HEK293 (cell line): ENCODE measurements around the gene PRKD1.
A peak's percentile ranks its signal among the peaks of the same experiment; 100 is the strongest.

Experiments
- CTCF ChIA-PET: fragments of 350-600 bp; formaldehyde crosslinking; extraction: SDS; loops from one replicate; lab custom pipeline; 2021; ENCODE audit warnings: antibody characterized with exemption; lab: Yijun Ruan, JAX
- POLR2A ChIA-PET: fragments of 300-600 bp; formaldehyde crosslinking; extraction: SDS; loops from one replicate; lab custom pipeline; 2020; ENCODE audit warnings: antibody characterized with exemption, inconsistent platforms; lab: Yijun Ruan, JAX
- H3K27ac ChIP-seq: fragments of 200-500 bp; sonication (Bioruptor generic); 2 replicates; pipeline ENCODE4 v1.5.1; 2014; ENCODE audit warnings: low read depth, low read length, control low read depth, inconsistent platforms; ENCODE audit errors: extremely low read depth
- H3K36me3 ChIP-seq, 2 experiments: fragments of 200-500 bp in 1 of 2; sonication (Bioruptor generic) in 1 of 2; 1 replicate in 1 of 2; 2 replicates in 1 of 2; pipeline ENCODE4 v1.5.1; 2014 to 2017; ENCODE audit warnings: inconsistent platforms in 2 of 2, low read length in 2 of 2; ENCODE audit not compliant: control insufficient read depth in 2 of 2, insufficient read depth in 1 of 2
- H3K4me1 ChIP-seq: fragments of 200-500 bp; sonication (Bioruptor generic); 2 replicates; pipeline ENCODE4 v1.5.1; 2014; ENCODE audit warnings: mild to moderate bottlenecking, low read length, inconsistent platforms; ENCODE audit not compliant: control insufficient read depth, insufficient read depth
- H3K4me3 ChIP-seq: 2 replicates; pipeline ENCODE4 v1.5.1; 2011; ENCODE audit warnings: low read depth, mild to moderate bottlenecking, control low read depth, low read length, moderate library complexity
- H3K9me3 ChIP-seq: fragments of 200-500 bp; sonication (Bioruptor generic); 2 replicates; pipeline ENCODE4 v1.5.1; 2014; ENCODE audit warnings: low read depth, low read length, inconsistent platforms; ENCODE audit not compliant: control insufficient read depth, insufficient read depth
- BCL11B ChIP-seq: fragments of 450-650 bp; formaldehyde crosslinking; IDR thresholded peaks from 2 replicates; pipeline ENCODE4 v1.5.1; 2016; ENCODE audit warnings: low read depth, missing biosample characterization, missing genetic modification characterization
- GLIS1 ChIP-seq: fragments of 450-650 bp; formaldehyde crosslinking; IDR thresholded peaks from 2 replicates; pipeline ENCODE4 v1.5.1; 2016; ENCODE audit warnings: missing biosample characterization, missing genetic modification characterization
- IKZF3 ChIP-seq: fragments of 450-650 bp; IDR thresholded peaks from 2 replicates; pipeline ENCODE4 v1.5.0; 2018; ENCODE audit warnings: missing biosample characterization, mild to moderate bottlenecking, missing genetic modification characterization, moderate library complexity
- ZEB2 ChIP-seq: fragments of 450-650 bp; formaldehyde crosslinking; IDR thresholded peaks from 2 replicates; pipeline ENCODE4 v1.5.1; 2016; ENCODE audit warnings: missing biosample characterization, missing genetic modification characterization
- ZFP37 ChIP-seq: fragments of 450-650 bp; formaldehyde crosslinking; IDR thresholded peaks from 2 replicates; pipeline ENCODE4 v1.5.1; 2016; ENCODE audit warnings: missing biosample characterization, missing genetic modification characterization
- ZNF239 ChIP-seq: fragments of 450-650 bp; formaldehyde crosslinking; IDR thresholded peaks from 2 replicates; pipeline ENCODE4 v1.5.1; 2016; ENCODE audit warnings: missing biosample characterization, missing genetic modification characterization
- ZNF341 ChIP-seq: fragments of 450-650 bp; formaldehyde crosslinking; IDR thresholded peaks from 2 replicates; pipeline ENCODE4; 2016; ENCODE audit warnings: low read depth, missing biosample characterization, missing genetic modification characterization
- ZNF391 ChIP-seq: fragments of 450-650 bp; formaldehyde crosslinking; IDR thresholded peaks from 2 replicates; pipeline ENCODE4 v1.5.1; 2016; ENCODE audit warnings: low read depth, missing biosample characterization, missing genetic modification characterization, borderline replicate concordance
- ZNF600 ChIP-seq: fragments of 450-650 bp; formaldehyde crosslinking; IDR thresholded peaks from 2 replicates; pipeline ENCODE4 v1.5.1; 2016; ENCODE audit warnings: missing biosample characterization, missing genetic modification characterization
- TF ChIP-seq, protein P1 (sequence below): fragments of 450-650 bp; formaldehyde crosslinking; IDR thresholded peaks from 2 replicates; pipeline ENCODE4 v1.5.1; 2016; ENCODE audit warnings: missing biosample characterization, missing genetic modification characterization, borderline replicate concordance
- TF ChIP-seq, protein P2 (sequence below): fragments of 450-650 bp; formaldehyde crosslinking; IDR thresholded peaks from 2 replicates; pipeline ENCODE4 v1.5.1; 2016; ENCODE audit warnings: missing biosample characterization, missing genetic modification characterization

PRKD1 gene

GRCh38 chr14:29926701-29927375, 809 bp downstream of the PRKD1 start (continued):
- TF ChIP-seq ZNF600 (tag by site-specific recombination), result 0 out of 2 replicates have a peak, but pooled peaks have one; percentile 47
- peak; percentile 56; the same call in 1 of the 2 replicates for TF ChIP-seq ZEB2 (tag by site-specific recombination)
- TF ChIP-seq GLIS1 (tag by site-specific recombination), result peak; percentile 18; the same call in 1 of the 2 replicates
- TF ChIP-seq, all 188 proteins: peak for 13

DNA sequence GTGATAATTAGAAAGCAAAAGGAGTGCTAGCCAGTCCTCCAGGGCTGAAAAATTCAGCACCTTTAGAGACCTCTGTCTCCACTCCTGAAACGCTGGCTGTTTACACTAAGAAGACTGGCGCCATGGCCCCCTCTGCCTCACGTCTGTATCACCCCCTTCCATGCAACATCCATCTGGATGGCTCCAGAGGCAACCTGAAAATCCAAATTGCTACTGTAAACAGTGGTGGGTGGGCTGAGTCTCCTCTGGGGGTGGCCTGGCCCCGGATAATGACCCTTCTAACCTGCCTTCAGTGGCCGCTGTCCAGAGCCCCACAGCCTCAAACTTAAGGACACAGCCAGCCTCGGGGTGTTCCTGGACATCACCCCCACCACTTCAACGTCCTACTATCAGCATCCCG, 1.4 kb downstream of the PRKD1 start:
- Histone ChIP-seq H3K4me1 (peaks cover 19% of the 10 kb centered on the region), H3K9me3 (no peaks in the 10 kb centered on the region), H3K27ac (peak overlapping the region; percentile 85; the same call in 1 of the 2 replicates), H3K4me3 (peak overlapping the region; percentile 88), H3K36me3 (no peaks in the 10 kb centered on the region; a peak in 1 of 3 replicates)
- CTCF ChIA-PET, result no interaction called here
- POLR2A ChIA-PET, result no interaction called here
- TF ChIP-seq ZNF239 (tag by site-specific recombination) (no peak), ZNF391 (tag by site-specific recombination) (no peak), BCL11B (no peak), ZNF341 (peak; percentile 64)
- TF ChIP-seq, protein P1, sequence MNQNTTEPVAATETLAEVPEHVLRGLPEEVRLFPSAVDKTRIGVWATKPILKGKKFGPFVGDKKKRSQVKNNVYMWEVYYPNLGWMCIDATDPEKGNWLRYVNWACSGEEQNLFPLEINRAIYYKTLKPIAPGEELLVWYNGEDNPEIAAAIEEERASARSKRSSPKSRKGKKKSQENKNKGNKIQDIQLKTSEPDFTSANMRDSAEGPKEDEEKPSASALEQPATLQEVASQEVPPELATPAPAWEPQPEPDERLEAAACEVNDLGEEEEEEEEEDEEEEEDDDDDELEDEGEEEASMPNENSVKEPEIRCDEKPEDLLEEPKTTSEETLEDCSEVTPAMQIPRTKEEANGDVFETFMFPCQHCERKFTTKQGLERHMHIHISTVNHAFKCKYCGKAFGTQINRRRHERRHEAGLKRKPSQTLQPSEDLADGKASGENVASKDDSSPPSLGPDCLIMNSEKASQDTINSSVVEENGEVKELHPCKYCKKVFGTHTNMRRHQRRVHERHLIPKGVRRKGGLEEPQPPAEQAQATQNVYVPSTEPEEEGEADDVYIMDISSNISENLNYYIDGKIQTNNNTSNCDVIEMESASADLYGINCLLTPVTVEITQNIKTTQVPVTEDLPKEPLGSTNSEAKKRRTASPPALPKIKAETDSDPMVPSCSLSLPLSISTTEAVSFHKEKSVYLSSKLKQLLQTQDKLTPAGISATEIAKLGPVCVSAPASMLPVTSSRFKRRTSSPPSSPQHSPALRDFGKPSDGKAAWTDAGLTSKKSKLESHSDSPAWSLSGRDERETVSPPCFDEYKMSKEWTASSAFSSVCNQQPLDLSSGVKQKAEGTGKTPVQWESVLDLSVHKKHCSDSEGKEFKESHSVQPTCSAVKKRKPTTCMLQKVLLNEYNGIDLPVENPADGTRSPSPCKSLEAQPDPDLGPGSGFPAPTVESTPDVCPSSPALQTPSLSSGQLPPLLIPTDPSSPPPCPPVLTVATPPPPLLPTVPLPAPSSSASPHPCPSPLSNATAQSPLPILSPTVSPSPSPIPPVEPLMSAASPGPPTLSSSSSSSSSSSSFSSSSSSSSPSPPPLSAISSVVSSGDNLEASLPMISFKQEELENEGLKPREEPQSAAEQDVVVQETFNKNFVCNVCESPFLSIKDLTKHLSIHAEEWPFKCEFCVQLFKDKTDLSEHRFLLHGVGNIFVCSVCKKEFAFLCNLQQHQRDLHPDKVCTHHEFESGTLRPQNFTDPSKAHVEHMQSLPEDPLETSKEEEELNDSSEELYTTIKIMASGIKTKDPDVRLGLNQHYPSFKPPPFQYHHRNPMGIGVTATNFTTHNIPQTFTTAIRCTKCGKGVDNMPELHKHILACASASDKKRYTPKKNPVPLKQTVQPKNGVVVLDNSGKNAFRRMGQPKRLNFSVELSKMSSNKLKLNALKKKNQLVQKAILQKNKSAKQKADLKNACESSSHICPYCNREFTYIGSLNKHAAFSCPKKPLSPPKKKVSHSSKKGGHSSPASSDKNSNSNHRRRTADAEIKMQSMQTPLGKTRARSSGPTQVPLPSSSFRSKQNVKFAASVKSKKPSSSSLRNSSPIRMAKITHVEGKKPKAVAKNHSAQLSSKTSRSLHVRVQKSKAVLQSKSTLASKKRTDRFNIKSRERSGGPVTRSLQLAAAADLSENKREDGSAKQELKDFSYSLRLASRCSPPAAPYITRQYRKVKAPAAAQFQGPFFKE, result no peak
- TF ChIP-seq, protein P2, sequence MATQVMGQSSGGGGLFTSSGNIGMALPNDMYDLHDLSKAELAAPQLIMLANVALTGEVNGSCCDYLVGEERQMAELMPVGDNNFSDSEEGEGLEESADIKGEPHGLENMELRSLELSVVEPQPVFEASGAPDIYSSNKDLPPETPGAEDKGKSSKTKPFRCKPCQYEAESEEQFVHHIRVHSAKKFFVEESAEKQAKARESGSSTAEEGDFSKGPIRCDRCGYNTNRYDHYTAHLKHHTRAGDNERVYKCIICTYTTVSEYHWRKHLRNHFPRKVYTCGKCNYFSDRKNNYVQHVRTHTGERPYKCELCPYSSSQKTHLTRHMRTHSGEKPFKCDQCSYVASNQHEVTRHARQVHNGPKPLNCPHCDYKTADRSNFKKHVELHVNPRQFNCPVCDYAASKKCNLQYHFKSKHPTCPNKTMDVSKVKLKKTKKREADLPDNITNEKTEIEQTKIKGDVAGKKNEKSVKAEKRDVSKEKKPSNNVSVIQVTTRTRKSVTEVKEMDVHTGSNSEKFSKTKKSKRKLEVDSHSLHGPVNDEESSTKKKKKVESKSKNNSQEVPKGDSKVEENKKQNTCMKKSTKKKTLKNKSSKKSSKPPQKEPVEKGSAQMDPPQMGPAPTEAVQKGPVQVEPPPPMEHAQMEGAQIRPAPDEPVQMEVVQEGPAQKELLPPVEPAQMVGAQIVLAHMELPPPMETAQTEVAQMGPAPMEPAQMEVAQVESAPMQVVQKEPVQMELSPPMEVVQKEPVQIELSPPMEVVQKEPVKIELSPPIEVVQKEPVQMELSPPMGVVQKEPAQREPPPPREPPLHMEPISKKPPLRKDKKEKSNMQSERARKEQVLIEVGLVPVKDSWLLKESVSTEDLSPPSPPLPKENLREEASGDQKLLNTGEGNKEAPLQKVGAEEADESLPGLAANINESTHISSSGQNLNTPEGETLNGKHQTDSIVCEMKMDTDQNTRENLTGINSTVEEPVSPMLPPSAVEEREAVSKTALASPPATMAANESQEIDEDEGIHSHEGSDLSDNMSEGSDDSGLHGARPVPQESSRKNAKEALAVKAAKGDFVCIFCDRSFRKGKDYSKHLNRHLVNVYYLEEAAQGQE, result peak; percentile 76

- H3K9me3 ChIP-seq, result no peaks in the 10 kb centered on the region
- peaks cover 19% of the 10 kb centered on the region for H3K4me1 ChIP-seq
- H3K36me3 ChIP-seq, result no peaks in the 10 kb centered on the region; a peak in 1 of 3 replicates
- ChIA-PET CTCF (no interaction called here), POLR2A (no interaction called here)
- H3K4me3 ChIP-seq, result peak overlapping the region; percentile 88
- TF ChIP-seq ZFP37 (tag by site-specific recombination) (no peak), IKZF3 (tag by site-specific recombination) (0 out of 2 replicates have a peak, but pooled peaks have one; percentile 13)
- no peak overlapping the region for H3K27ac ChIP-seq
These were observed 1.9 kb downstream of the PRKD1 start for GRCh38 chr14:29925736-29926135.
